Retinal pigment epithelial cell (primary cell): ENCODE results near the gene DYNLL2.

ENCODE experiments used
- DNase-seq: peaks from one replicate; pipeline ENCODE4 v3.0.0-alpha.2; 2010; ENCODE audit warnings: low read depth
- H3K4me3 ChIP-seq: 2 replicates; pipeline ENCODE4 v1.5.1; 2011; ENCODE audit warnings: mild to moderate bottlenecking, low read length, control low read depth, moderate library complexity
- CTCF ChIP-seq: conservative IDR thresholded peaks from 2 replicates; pipeline ENCODE4 v1.5.1; 2011; ENCODE audit warnings: low read depth, low read length, control low read depth, inconsistent platforms

Gene DYNLL2

GRCh38 chr17:58084317-58084981, 1.2 kb downstream of the DYNLL2 start:
- peak; percentile 46 for TF ChIP-seq CTCF

GRCh38 chr17:58085039-58085715, 2.0 kb downstream of the DYNLL2 start:
- H3K4me3 ChIP-seq, result peak overlapping the region; percentile 94
- no peak for TF ChIP-seq CTCF
- DNase-seq, result no peak

More at GRCh38 chr17:58084317-58084981, 1.2 kb downstream of the DYNLL2 start:
- no peak for DNase-seq
- H3K4me3 ChIP-seq, result peak overlapping the region; percentile 94

GRCh38 chr17:58086953-58087352, 3.7 kb downstream of the DYNLL2 start:
- TF ChIP-seq CTCF, result no peak
- no peak overlapping the region for H3K4me3 ChIP-seq
- no peak for DNase-seq

GRCh38 chr17:58088624-58089023, 5.4 kb downstream of the DYNLL2 start:
- no peak for DNase-seq
- H3K4me3 ChIP-seq, result no peak overlapping the region
- no peak for TF ChIP-seq CTCF

- no peak for TF ChIP-seq CTCF
- H3K4me3 ChIP-seq, result no peak overlapping the region
- no peak for DNase-seq
Observed at GRCh38 chr17:58089111-58089510, 5.9 kb downstream of the DYNLL2 start.

- no peak for TF ChIP-seq CTCF
- H3K4me3 ChIP-seq, result no peak overlapping the region
- no peak for DNase-seq
Observed at GRCh38 chr17:58091024-58091567, 7.9 kb downstream of the DYNLL2 start.
